Thyroid gland (tissue), 4 donors: Measurements from ENCODE around the gene HSPA1L. TPM values are rescaled to one million over a fixed set of nuclear protein-coding genes. Genes with fewer than 3 reads are reported as not detected.

Experiments
- DNase-seq, 2 donors: peaks; one replicate each; pipeline ENCODE4 v3.0.0-alpha.2; 2019
- H3K27ac ChIP-seq, 3 donors: fragments of 200-600 bp; sonication (generic); 1 replicate in 2 of 3; 2 replicates in 1 of 3; pipeline ENCODE4 v1.5.1; 2016 to 2019; ENCODE audit warnings: mild to moderate bottlenecking in 1 of 3, moderate library complexity in 1 of 3
- H3K27me3 ChIP-seq: fragments of 200-600 bp; sonication (generic); one replicate; pipeline ENCODE4 v1.5.1; 2019
- H3K36me3 ChIP-seq, 2 donors: fragments of 200-600 bp; sonication (generic); one replicate each; pipeline ENCODE4 v1.5.1; 2016 to 2019
- H3K4me1 ChIP-seq, 2 donors: fragments of 200-600 bp; sonication (generic); one replicate each; pipeline ENCODE4 v1.5.1; 2017 to 2019
- H3K4me3 ChIP-seq, 3 donors: fragments of 200-600 bp; sonication (generic); replicated peaks in 1 of 3; 1 replicate in 2 of 3; 2 replicates in 1 of 3; pipeline ENCODE4 v1.5.1; 2016; ENCODE audit warnings: mild to moderate bottlenecking in 1 of 3
- H3K9me3 ChIP-seq: fragments of 200-600 bp; sonication (generic); one replicate; pipeline ENCODE4 v1.5.1; 2017
- CTCF ChIP-seq, 6 experiments: fragments of 200-600 bp in 3 of 6; fragments of 450-650 bp in 3 of 6; sonication (generic) in 3 of 6; IDR thresholded peaks; one replicate each; pipeline ENCODE4 v1.5.1; 2016 to 2019; ENCODE audit warnings: antibody characterized with exemption in 6 of 6, mild to moderate bottlenecking in 2 of 6, inconsistent platforms in 1 of 6, moderate library complexity in 1 of 6
- POLR2A ChIP-seq, 2 donors: fragments of 450-650 bp; IDR thresholded peaks; one replicate each; pipeline ENCODE4 v1.6.1; 2017; ENCODE audit warnings: antibody characterized with exemption in 2 of 2, mild to moderate bottlenecking in 2 of 2, moderate library complexity in 1 of 2
- WGBS, 2 donors: methylation state at CpG; one replicate each; pipeline ENCODE4 v1.1.5; 2017; 5-methylcytosine and 5-hydroxymethylcytosine counted together
- intact Hi-C: fragments of 100-400 bp; cut with DNase I; formaldehyde crosslinking; loops from one replicate; pipeline ENCODE4 v1.15.1; 2023
- total RNA-seq, 4 donors: library from RNA; depleted of rRNA; stranded (reverse); fragments of >200 nt; gene quantifications; one replicate each; pipeline ENCODE4 v1.2.3, GENCODE V29; 2016

The HSPA1L gene
- total RNA-seq, 4 donors from 2014 or later, result 3.5 to 4.1 (median 3.9) TPM

GRCh38 chr6:31851485-31851832 lies 36.4 kb upstream of the HSPA1L start:
- DNase-seq, result no peak
- WGBS, 2 donors, result 20 to 35% methylated on average over 2 of the region's 2 CpGs
- Histone ChIP-seq H3K4me3 (no peak overlapping the region), H3K9me3 (no peaks in the 10 kb centered on the region), H3K36me3 (no peaks in the 10 kb centered on the region), H3K4me1 (peaks cover 0 to 6% of the 10 kb centered on the region in 2 donors), H3K27ac (peak overlapping the region in 1 of 3 donors; percentile 45), H3K27me3 (no peaks in the 10 kb centered on the region)
- TF ChIP-seq POLR2A (IDR thresholded peaks at IDR 0.05), result no peak
- TF ChIP-seq CTCF (IDR thresholded peaks at IDR 0.05), result no peak
- intact Hi-C loops, result no loop called here

GRCh38 chr6:31850765-31851484 lies 35.8 kb upstream of the HSPA1L start:
- no peak for TF ChIP-seq POLR2A (IDR thresholded peaks at IDR 0.05)
- TF ChIP-seq CTCF (IDR thresholded peaks at IDR 0.05), result no peak
- Histone ChIP-seq H3K27ac (peak overlapping the region in 1 of 3 donors; percentile 45), H3K27me3 (no peaks in the 10 kb centered on the region), H3K9me3 (no peaks in the 10 kb centered on the region), H3K4me3 (no peak overlapping the region), H3K36me3 (no peaks in the 10 kb centered on the region), H3K4me1 (peaks cover 0 to 6% of the 10 kb centered on the region in 2 donors)
- 98 to 100% methylated on average over 2 of the region's 2 CpGs for WGBS, 2 donors
- DNase-seq, result no peak
- intact Hi-C loops, result no loop called here

GRCh38 chr6:31847276-31847978 lies 32.3 kb upstream of the HSPA1L start:
- no peak overlapping the region for H3K4me3 ChIP-seq
- H3K9me3 ChIP-seq, result no peaks in the 10 kb centered on the region
- H3K4me1 ChIP-seq, result peaks cover 0 to 6% of the 10 kb centered on the region in 2 donors
- no peaks in the 10 kb centered on the region for H3K27me3 ChIP-seq
- intact Hi-C loops, result no loop called here
- no peak for TF ChIP-seq POLR2A (IDR thresholded peaks at IDR 0.05)
- no peak for TF ChIP-seq CTCF (IDR thresholded peaks at IDR 0.05)
- H3K36me3 ChIP-seq, result no peaks in the 10 kb centered on the region
- 83 to 97% methylated on average over 2 of the region's 2 CpGs for WGBS, 2 donors
- H3K27ac ChIP-seq, result no peak overlapping the region
- no peak for DNase-seq

GRCh38 chr6:31844507-31844906 lies 29.4 kb upstream of the HSPA1L start:
- WGBS, 2 donors, result 84 to 90% methylated on average over 3 of the region's 3 CpGs

More at GRCh38 chr6:31844507-31844906, 29.4 kb upstream of the HSPA1L start:
- H3K36me3 ChIP-seq, result peaks cover 9 to 11% of the 10 kb centered on the region in 2 donors
- no peak overlapping the region for H3K4me3 ChIP-seq
- H3K27me3 ChIP-seq, result no peaks in the 10 kb centered on the region
- TF ChIP-seq CTCF (IDR thresholded peaks at IDR 0.05) (no peak), POLR2A (IDR thresholded peaks at IDR 0.05) (no peak)
- H3K9me3 ChIP-seq, result no peaks in the 10 kb centered on the region
- no peak overlapping the region for H3K27ac ChIP-seq
- DNase-seq, result no peak
- intact Hi-C loops, result no loop called here
- H3K4me1 ChIP-seq, result no peaks in the 10 kb centered on the region
